Measurements from ENCODE around the gene HOXD9. TPM values are rescaled to one million over a fixed set of nuclear protein-coding genes. Genes with fewer than 3 reads are reported as not detected.

Gene HOXD9
- polyA plus RNA-seq, 1 of the 3 experiments (the other 2 are of a cell fraction), result 4.8 TPM

GRCh38 chr2:176094349-176094748, 28.2 kb upstream of the HOXD9 start:
- Histone ChIP-seq H3K4me2 (no peak overlapping the region), H3K4me1 (ENCODE audit: control insufficient read depth in 1 of 2, insufficient read depth in 2 of 2, low read depth in 1 of 2, low read length in 1 of 2) (peaks cover 0 to 25% of the 10 kb centered on the region in 2 experiments; a peak in 2 of 4 replicates), H3K9ac (no peak overlapping the region), H3K4me3 (ENCODE audit: low read depth in 2 of 2, low read length in 1 of 2) (no peak overlapping the region), H3K27me3 (ENCODE audit: insufficient read depth) (peaks cover 94% of the 10 kb centered on the region), H3K9me2 (no peaks in the 10 kb centered on the region), H3K36me3 (replicated peaks in 1 of 2; ENCODE audit: control insufficient read depth in 1 of 2, insufficient read depth in 2 of 2, low read length in 1 of 2) (no peaks in the 10 kb centered on the region), H3K27ac (ENCODE audit: low read depth in 2 of 2, low read length in 1 of 2) (no peak overlapping the region), H3K9me3 (no peaks in the 10 kb centered on the region), H4K20me1 (ENCODE audit: insufficient read depth) (no peaks in the 10 kb centered on the region), H2AFZ (ENCODE audit: low read depth) (no peak overlapping the region), H3F3A (replicated peaks; ENCODE audit: insufficient read depth) (no peaks in the 10 kb centered on the region), H3K79me2 (ENCODE audit: insufficient read depth) (no peaks in the 10 kb centered on the region)
- 45% methylated on average over 12 of the region's 12 CpGs for WGBS (ENCODE audit: low lambda C conversion rate)
- no peak for DNase-seq
- TF ChIP-seq FOXM1 (IDR thresholded peaks at IDR 0.05; ENCODE audit: low read depth) (no peak), YY1 (IDR thresholded peaks at IDR 0.05; ENCODE audit: low read depth) (no peak), MAX (IDR thresholded peaks at IDR 0.05; ENCODE audit: low read depth) (no peak), EP300 (IDR thresholded peaks at IDR 0.05; ENCODE audit: borderline replicate concordance in 1 of 2, low read depth in 1 of 2, low read length in 1 of 2) (no peak), SIN3A (IDR thresholded peaks at IDR 0.05; ENCODE audit: borderline replicate concordance, low read depth, low read length) (no peak), SMC3 (IDR thresholded peaks at IDR 0.05; ENCODE audit: low read depth, low read length) (no peak), CTCF (IDR thresholded peaks at IDR 0.05) (no peak), JUND (IDR thresholded peaks at IDR 0.05) (no peak), CHD2 (IDR thresholded peaks at IDR 0.05; ENCODE audit: low read length, partially characterized antibody) (no peak), MEF2A (IDR thresholded peaks at IDR 0.05; ENCODE audit: borderline replicate concordance, low read depth) (no peak), TEAD4 (IDR thresholded peaks at IDR 0.05; ENCODE audit: borderline replicate concordance, insufficient read depth) (no peak), RAD21 (IDR thresholded peaks at IDR 0.05; ENCODE audit: low read length) (no peak), RXRA (IDR thresholded peaks at IDR 0.05; ENCODE audit: borderline replicate concordance, low read depth) (no peak), TAF1 (IDR thresholded peaks at IDR 0.05; ENCODE audit: borderline replicate concordance, low read depth, low read length) (no peak)
- CTCF ChIA-PET, result interaction anchor here (1.0 to 13.5 kb wide), 8 partner anchors 11 to 1065 kb away, joined by 3 to 264 read pairs (median 28); partner anchors contain the start of genes EVX2, HOXD10 and HOXD11
- POLR2A ChIA-PET, result no interaction called here

GRCh38 chr2:176095421-176095820, 27.1 kb upstream of the HOXD9 start:
- Histone ChIP-seq H3K4me1 (ENCODE audit: control insufficient read depth in 1 of 2, insufficient read depth in 2 of 2, low read depth in 1 of 2, low read length in 1 of 2) (peaks cover 0 to 25% of the 10 kb centered on the region in 2 experiments; a peak in 2 of 4 replicates), H3K9ac (no peak overlapping the region), H3K4me2 (no peak overlapping the region), H2AFZ (ENCODE audit: low read depth) (no peak overlapping the region), H3K36me3 (replicated peaks in 1 of 2; ENCODE audit: control insufficient read depth in 1 of 2, insufficient read depth in 2 of 2, low read length in 1 of 2) (no peaks in the 10 kb centered on the region), H3K27me3 (ENCODE audit: insufficient read depth) (peaks cover 94% of the 10 kb centered on the region), H3K9me2 (no peaks in the 10 kb centered on the region), H3K9me3 (no peaks in the 10 kb centered on the region), H3K27ac (ENCODE audit: low read depth in 2 of 2, low read length in 1 of 2) (no peak overlapping the region), H3K79me2 (ENCODE audit: insufficient read depth) (no peaks in the 10 kb centered on the region), H3F3A (replicated peaks; ENCODE audit: insufficient read depth) (no peaks in the 10 kb centered on the region), H3K4me3 (ENCODE audit: low read depth in 2 of 2, low read length in 1 of 2) (no peak overlapping the region), H4K20me1 (ENCODE audit: insufficient read depth) (no peaks in the 10 kb centered on the region)
- WGBS (ENCODE audit: low lambda C conversion rate), result 44% methylated on average over 5 of the region's 5 CpGs
- DNase-seq, result no peak
- ChIA-PET CTCF (interaction anchor here (0.7 to 13.5 kb wide), 13 partner anchors 12 to 1398 kb away, joined by 3 to 264 read pairs (median 20); partner anchors contain the start of genes EVX2, HOXD10, HOXD11 and HOXD9), POLR2A (no interaction called here)
- TF ChIP-seq FOXJ3 (CRISPR knock-in tag; IDR thresholded peaks at IDR 0.05), result no peak
- TF ChIP-seq PBX3 (IDR thresholded peaks at IDR 0.05), result no peak
- TF ChIP-seq SMC3 (IDR thresholded peaks at IDR 0.05; ENCODE audit: low read depth, low read length), result no peak
- no peak for TF ChIP-seq NFIC (IDR thresholded peaks at IDR 0.05; ENCODE audit: borderline replicate concordance)
